Body of pancreas (tissue), 4 donors: ENCODE measurements around the gene DAPK1. TPM values are rescaled to one million over a fixed set of nuclear protein-coding genes. Genes with fewer than 3 reads are reported as not detected.

Experiments used
- ATAC-seq: fragments of 150-250 bp; one replicate; pipeline ENCODE4 v1.9.1; 2016
- DNase-seq, 4 donors: peaks; one replicate each; pipeline ENCODE4 v3.0.0-alpha.2; 2019
- H3K27ac ChIP-seq, 4 donors: fragments of 200-600 bp; sonication (generic); 1 replicate in 3 of 4; 2 replicates in 1 of 4; pipeline versions ENCODE4 v1.5.1 to v1.6.1; 2016 to 2019; ENCODE audit warnings: mild to moderate bottlenecking in 1 of 4, mixed read lengths in 1 of 4, moderate library complexity in 1 of 4
- H3K27me3 ChIP-seq, 2 donors: fragments of 200-600 bp; sonication (generic); one replicate each; pipeline ENCODE4 v1.6.0; 2016; ENCODE audit warnings: mild to moderate bottlenecking in 1 of 2
- H3K36me3 ChIP-seq, 2 donors: fragments of 200-600 bp; sonication (generic); replicated peaks in 1 of 2; 2 replicates each; pipeline ENCODE4 v1.5.1; 2016; ENCODE audit warnings: low read depth in 2 of 2; ENCODE audit not compliant: insufficient read depth in 1 of 2
- H3K4me1 ChIP-seq: fragments of 200-600 bp; sonication (generic); one replicate; pipeline ENCODE4 v1.6.0; 2016
- H3K4me3 ChIP-seq, 2 donors: fragments of 200-600 bp; sonication (generic); 1 replicate in 1 of 2; 2 replicates in 1 of 2; pipeline ENCODE4 v1.5.1; 2016 to 2019
- H3K9me3 ChIP-seq, 3 donors: fragments of 200-600 bp; sonication (generic); 1 replicate in 2 of 3; 2 replicates in 1 of 3; pipeline ENCODE4 v1.5.1; 2016
- POLR2A ChIP-seq, 3 donors: fragments of 450-650 bp; IDR thresholded peaks; one replicate each; pipeline ENCODE4 v1.6.1; 2016; ENCODE audit warnings: antibody characterized with exemption in 3 of 3, mild to moderate bottlenecking in 2 of 3
- WGBS, 2 donors: methylation state at CpG; one replicate each; pipeline ENCODE4 v1.1.5; 2017; 5-methylcytosine and 5-hydroxymethylcytosine counted together
- intact Hi-C: fragments of 100-400 bp; cut with DNase I; formaldehyde crosslinking; loops from one replicate; pipeline ENCODE4 v1.15.1; 2023
- total RNA-seq, 2 donors: library from RNA; depleted of rRNA; stranded (reverse); fragments of >200 nt; gene quantifications; one replicate each; pipeline ENCODE4 v1.1.0, GENCODE V29; 2016
- TF ChIP-seq, protein P1 (sequence below), 7 experiments: fragments of 450-650 bp in 4 of 7; fragments of 200-600 bp in 3 of 7; sonication (generic) in 3 of 7; IDR thresholded peaks; one replicate each; pipeline ENCODE4 v1.5.1; 2016 to 2019; ENCODE audit warnings: antibody characterized with exemption in 7 of 7

Gene DAPK1
- total RNA-seq, result 100 to 1,000 TPM in 1 of 2 donors, 10 to 100 TPM in 1; 79.6 to 152 TPM

DNA sequence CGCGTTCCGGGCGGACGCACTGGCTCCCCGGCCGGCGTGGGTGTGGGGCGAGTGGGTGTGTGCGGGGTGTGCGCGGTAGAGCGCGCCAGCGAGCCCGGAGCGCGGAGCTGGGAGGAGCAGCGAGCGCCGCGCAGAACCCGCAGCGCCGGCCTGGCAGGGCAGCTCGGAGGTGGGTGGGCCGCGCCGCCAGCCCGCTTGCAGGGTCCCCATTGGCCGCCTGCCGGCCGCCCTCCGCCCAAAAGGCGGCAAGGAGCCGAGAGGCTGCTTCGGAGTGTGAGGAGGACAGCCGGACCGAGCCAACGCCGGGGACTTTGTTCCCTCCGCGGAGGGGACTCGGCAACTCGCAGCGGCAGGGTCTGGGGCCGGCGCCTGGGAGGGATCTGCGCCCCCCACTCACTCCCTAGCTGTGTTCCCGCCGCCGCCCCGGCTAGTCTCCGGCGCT is at the start of gene DAPK1:
Gene DAPK1 (plus strand): TSS at position 264 of the 442 bp plus-strand sequence. CDS start 1,211 bp downstream, outside the sequence.
- intact Hi-C loops, result no loop called here
- H3K27me3 ChIP-seq, result no peaks in the 10 kb centered on the region
- WGBS, 2 donors, result 1% methylated on average over 37 of the region's 55 CpGs; no CpG with 5 or more reads in 1 of the 2 donors
- peak within 1 kb of the TSS; percentile 76 to 95 (median 91) for H3K27ac ChIP-seq
- ATAC-seq, result peak; percentile 77
- H3K4me3 ChIP-seq, result peak within 1 kb of the TSS; percentile 68 to 85
- peak; percentile 48 to 69 (median 55) for TF ChIP-seq POLR2A (IDR thresholded peaks at IDR 0.05)
- TF ChIP-seq, protein P1, sequence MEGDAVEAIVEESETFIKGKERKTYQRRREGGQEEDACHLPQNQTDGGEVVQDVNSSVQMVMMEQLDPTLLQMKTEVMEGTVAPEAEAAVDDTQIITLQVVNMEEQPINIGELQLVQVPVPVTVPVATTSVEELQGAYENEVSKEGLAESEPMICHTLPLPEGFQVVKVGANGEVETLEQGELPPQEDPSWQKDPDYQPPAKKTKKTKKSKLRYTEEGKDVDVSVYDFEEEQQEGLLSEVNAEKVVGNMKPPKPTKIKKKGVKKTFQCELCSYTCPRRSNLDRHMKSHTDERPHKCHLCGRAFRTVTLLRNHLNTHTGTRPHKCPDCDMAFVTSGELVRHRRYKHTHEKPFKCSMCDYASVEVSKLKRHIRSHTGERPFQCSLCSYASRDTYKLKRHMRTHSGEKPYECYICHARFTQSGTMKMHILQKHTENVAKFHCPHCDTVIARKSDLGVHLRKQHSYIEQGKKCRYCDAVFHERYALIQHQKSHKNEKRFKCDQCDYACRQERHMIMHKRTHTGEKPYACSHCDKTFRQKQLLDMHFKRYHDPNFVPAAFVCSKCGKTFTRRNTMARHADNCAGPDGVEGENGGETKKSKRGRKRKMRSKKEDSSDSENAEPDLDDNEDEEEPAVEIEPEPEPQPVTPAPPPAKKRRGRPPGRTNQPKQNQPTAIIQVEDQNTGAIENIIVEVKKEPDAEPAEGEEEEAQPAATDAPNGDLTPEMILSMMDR (IDR thresholded peaks at IDR 0.05), result peak in 3 of 7 experiments; percentile 29 to 44 (median 29)
- H3K36me3 ChIP-seq, result no peaks in the 10 kb centered on the region
- peak; percentile 73 to 85 (median 80) for DNase-seq
- H3K4me1 ChIP-seq, result peaks cover 46% of the 10 kb centered on the region
- no peaks in the 10 kb centered on the region for H3K9me3 ChIP-seq

DNA sequence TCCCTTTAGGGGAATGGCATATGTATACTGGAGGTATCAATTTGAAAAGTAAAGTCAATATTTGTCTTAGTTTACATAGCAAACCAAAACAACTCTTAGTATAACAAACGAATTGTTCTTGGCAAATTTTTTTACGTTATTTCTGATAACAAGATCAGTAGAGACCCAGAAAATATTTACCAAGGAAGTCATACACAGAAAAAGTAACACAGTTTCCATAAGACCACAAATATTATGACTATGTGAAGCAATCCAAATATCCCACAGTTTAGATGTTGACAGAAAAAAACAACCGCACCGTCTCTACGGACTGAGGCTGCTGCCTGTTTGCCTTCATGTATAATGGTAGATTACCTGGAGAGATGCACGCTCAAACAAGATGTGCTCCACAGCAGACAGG is 46.5 kb upstream of the DAPK1 start:
- intact Hi-C loops, result no loop called here
- ATAC-seq, result peak; percentile 25
- 20 to 28% methylated on average over 6 of the region's 6 CpGs for WGBS, 2 donors

DNA sequence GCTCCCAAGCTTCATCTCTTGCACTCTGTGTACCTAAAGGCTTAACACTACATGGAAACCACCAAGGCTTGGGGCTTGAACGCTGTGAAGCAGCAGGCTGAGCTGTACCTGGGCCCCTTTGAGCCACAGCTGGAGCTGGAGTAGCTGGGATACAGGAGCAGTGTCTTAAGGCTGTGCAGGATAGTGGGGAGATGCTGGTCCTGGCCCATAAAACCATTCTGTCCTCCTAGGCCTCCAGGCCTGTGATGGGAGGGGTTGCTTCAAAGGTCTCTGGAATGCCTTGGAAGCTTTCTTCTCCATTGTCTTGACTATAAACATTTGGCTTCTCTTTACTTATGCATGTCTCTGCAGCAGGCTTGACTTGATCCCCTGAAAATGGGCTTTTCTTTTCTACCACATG is 42.3 kb upstream of the DAPK1 start:
- ATAC-seq (no peak), DNase-seq (no peak)
- intact Hi-C loops, result no loop called here
- H3K4me1 ChIP-seq, result peaks cover 16% of the 10 kb centered on the region
- 82 to 92% methylated on average over 1 of the region's 1 CpG for WGBS, 2 donors
- no peak for TF ChIP-seq POLR2A (IDR thresholded peaks at IDR 0.05)
- TF ChIP-seq, protein P1 (IDR thresholded peaks at IDR 0.05), result no peak
- H3K9me3 ChIP-seq, result peaks cover 0 to 6% (median 0%) of the 10 kb centered on the region in 3 donors
- no peak overlapping the region for H3K27ac ChIP-seq
- no peaks in the 10 kb centered on the region for H3K36me3 ChIP-seq
- H3K27me3 ChIP-seq, result no peaks in the 10 kb centered on the region
- no peak overlapping the region for H3K4me3 ChIP-seq

More for the DNA sequence above, 46.5 kb upstream of the DAPK1 start:
- no peak overlapping the region for H3K27ac ChIP-seq
- H3K9me3 ChIP-seq, result peaks cover 0 to 6% (median 0%) of the 10 kb centered on the region in 3 donors
- no peaks in the 10 kb centered on the region for H3K36me3 ChIP-seq
- H3K4me3 ChIP-seq, result no peak overlapping the region
- no peaks in the 10 kb centered on the region for H3K27me3 ChIP-seq
- H3K4me1 ChIP-seq, result peaks cover 35% of the 10 kb centered on the region
- no peak for DNase-seq
- no peak for TF ChIP-seq POLR2A (IDR thresholded peaks at IDR 0.05)
- TF ChIP-seq, protein P1 (IDR thresholded peaks at IDR 0.05), result no peak

- H3K27ac ChIP-seq, result no peak overlapping the region
- WGBS, 2 donors, result 60 to 66% methylated on average over 4 of the region's 4 CpGs
- no peak for ATAC-seq
- no peaks in the 10 kb centered on the region for H3K9me3 ChIP-seq
- H3K4me3 ChIP-seq, result no peak overlapping the region
- no peaks in the 10 kb centered on the region for H3K4me1 ChIP-seq
- no peaks in the 10 kb centered on the region for H3K36me3 ChIP-seq
- intact Hi-C loops, result no loop called here
- DNase-seq, result no peak
- no peaks in the 10 kb centered on the region for H3K27me3 ChIP-seq
- TF ChIP-seq, protein P1 (IDR thresholded peaks at IDR 0.05), result no peak
- TF ChIP-seq POLR2A (IDR thresholded peaks at IDR 0.05), result no peak
Observed at GRCh38 chr9:87461256-87461655, 36.4 kb upstream of the DAPK1 start.
